Keratinocyte (primary cell): ENCODE data around the gene HDHD5.

Experiments
- EZH2 ChIP-seq: IDR thresholded peaks from one replicate; pipeline ENCODE4 v1.6.1; 2012; ENCODE audit warnings: inconsistent platforms, mild to moderate bottlenecking, low read length, moderate library complexity
- TF ChIP-seq, protein P1 (sequence below), 3 experiments: IDR thresholded peaks in 1 of 3; conservative IDR thresholded peaks in 1 of 3; optimal IDR thresholded peaks in 1 of 3; 2 replicates in 2 of 3; 3 replicates in 1 of 3; pipeline versions ENCODE3 to v1.5.1; 2011; ENCODE audit warnings: low read length in 3 of 3, mild to moderate bottlenecking in 3 of 3, moderate library complexity in 2 of 3, control low read depth in 1 of 3, inconsistent platforms in 1 of 3; ENCODE audit not compliant: insufficient read depth in 2 of 3; ENCODE audit errors: extremely low read depth in 1 of 3

DNA sequence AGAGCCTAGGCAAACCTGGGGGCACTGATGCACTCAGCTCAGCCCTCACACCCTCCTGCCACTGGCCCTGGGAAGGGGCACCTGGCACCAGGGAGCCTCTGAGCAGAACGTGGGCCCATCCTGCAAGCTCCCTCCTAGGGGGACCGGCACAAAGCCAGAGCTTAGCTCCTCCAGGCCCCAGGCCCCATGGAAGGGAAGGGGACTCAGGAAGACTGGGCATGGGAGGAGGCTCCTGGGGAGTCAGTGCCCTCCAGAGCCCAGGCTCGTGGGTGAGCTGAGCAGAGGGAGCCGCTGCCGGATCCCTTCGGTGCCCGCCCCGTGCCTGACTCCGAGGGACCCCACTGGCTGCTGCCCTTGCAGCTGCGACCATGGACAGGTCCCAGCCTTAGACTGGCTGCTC, 31.6 kb upstream of the HDHD5 start:
- no peak for TF ChIP-seq EZH2
- TF ChIP-seq, protein P1, sequence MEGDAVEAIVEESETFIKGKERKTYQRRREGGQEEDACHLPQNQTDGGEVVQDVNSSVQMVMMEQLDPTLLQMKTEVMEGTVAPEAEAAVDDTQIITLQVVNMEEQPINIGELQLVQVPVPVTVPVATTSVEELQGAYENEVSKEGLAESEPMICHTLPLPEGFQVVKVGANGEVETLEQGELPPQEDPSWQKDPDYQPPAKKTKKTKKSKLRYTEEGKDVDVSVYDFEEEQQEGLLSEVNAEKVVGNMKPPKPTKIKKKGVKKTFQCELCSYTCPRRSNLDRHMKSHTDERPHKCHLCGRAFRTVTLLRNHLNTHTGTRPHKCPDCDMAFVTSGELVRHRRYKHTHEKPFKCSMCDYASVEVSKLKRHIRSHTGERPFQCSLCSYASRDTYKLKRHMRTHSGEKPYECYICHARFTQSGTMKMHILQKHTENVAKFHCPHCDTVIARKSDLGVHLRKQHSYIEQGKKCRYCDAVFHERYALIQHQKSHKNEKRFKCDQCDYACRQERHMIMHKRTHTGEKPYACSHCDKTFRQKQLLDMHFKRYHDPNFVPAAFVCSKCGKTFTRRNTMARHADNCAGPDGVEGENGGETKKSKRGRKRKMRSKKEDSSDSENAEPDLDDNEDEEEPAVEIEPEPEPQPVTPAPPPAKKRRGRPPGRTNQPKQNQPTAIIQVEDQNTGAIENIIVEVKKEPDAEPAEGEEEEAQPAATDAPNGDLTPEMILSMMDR (optimal IDR thresholded peaks at IDR 0.05 in 1 of 3, IDR thresholded peaks at IDR 0.05 in 1 of 3, conservative IDR thresholded peaks at IDR 0.05 in 1 of 3; ENCODE audit: extremely low read depth in 1 of 3, insufficient read depth in 2 of 3, low read length in 3 of 3) = no peak
